Endothelial cell of umbilical vein (primary cell): Measurements from ENCODE around the gene HLA-DPB1. TPM values are rescaled to one million over a fixed set of nuclear protein-coding genes. Genes with fewer than 3 reads are reported as not detected.

ENCODE experiments used
- BruUV-seq: library from RNA; stranded (reverse); fragments of 400-500 nt; replicated peaks from 2 replicates; lab custom pipeline; 2021; lab: Mats Ljungman, UMichigan
- CTCF ChIA-PET: fragments of 300-600, 350-600 bp; sonication (Branson Sonifier 250); formaldehyde crosslinking; loops from one replicate; lab custom pipeline; 2021; ENCODE audit warnings: antibody characterized with exemption, inconsistent platforms; lab: Charles Lee
- POLR2A ChIA-PET: fragments of 300-600, 350-600 bp; sonication (Branson Sonifier 250); formaldehyde crosslinking; loops from one replicate; lab custom pipeline; 2021; ENCODE audit warnings: antibody characterized with exemption, inconsistent platforms; lab: Charles Lee
- DNase-seq: peaks from one replicate; pipeline ENCODE4 v3.0.0-alpha.2; 2011; ENCODE audit warnings: low read depth, low spot score
- FAIRE-seq: peaks from 2 replicates; lab custom pipeline; 2011; peaks lifted over from hg19 to GRCh38; lab: Jason Lieb, UNC
- H2AFZ ChIP-seq: 2 replicates; pipeline ENCODE4 v1.6.0; 2012; ENCODE audit warnings: low read depth, low read length, control low read depth, inconsistent platforms
- H3K27ac ChIP-seq: 2 replicates; pipeline ENCODE4 v1.5.1; 2011; ENCODE audit warnings: low read depth, mild to moderate bottlenecking, control low read depth, low read length, moderate library complexity; ENCODE audit not compliant: insufficient read depth
- H3K27me3 ChIP-seq, 2 experiments: 2 replicates each; pipeline versions ENCODE4 v1.6.0 to v1.6.1; 2011; ENCODE audit warnings: low read length in 2 of 2, mixed read lengths in 1 of 2; ENCODE audit not compliant: control insufficient read depth in 2 of 2, insufficient read depth in 2 of 2
- H3K36me3 ChIP-seq, 2 experiments: 2 replicates in 1 of 2; 3 replicates in 1 of 2; pipeline ENCODE4 v1.5.1; 2011; ENCODE audit warnings: low read length in 2 of 2, mild to moderate bottlenecking in 1 of 2, moderate library complexity in 1 of 2; ENCODE audit not compliant: control insufficient read depth in 2 of 2, insufficient read depth in 2 of 2; ENCODE audit errors: extremely low read depth in 1 of 2
- H3K4me1 ChIP-seq: 3 replicates; pipeline ENCODE4 v1.5.1; 2011; ENCODE audit warnings: mild to moderate bottlenecking, low read length; ENCODE audit not compliant: control insufficient read depth, insufficient read depth; ENCODE audit errors: extremely low read depth
- H3K4me2 ChIP-seq: 2 replicates; pipeline ENCODE4 v1.6.1; 2011; ENCODE audit warnings: low read length, control low read depth, mixed read lengths; ENCODE audit not compliant: insufficient read depth
- H3K4me3 ChIP-seq, 3 experiments: fragments of 200-600 bp in 1 of 3; sonication (generic), shearing (Covaris generic) in 1 of 3; replicated peaks in 1 of 3; 2 replicates each; pipeline ENCODE4 v1.5.1; 2011 to 2016; ENCODE audit warnings: control low read depth in 3 of 3, low read length in 3 of 3, mild to moderate bottlenecking in 2 of 3, inconsistent platforms in 1 of 3, low read depth in 1 of 3, moderate library complexity in 1 of 3; ENCODE audit not compliant: insufficient read depth in 1 of 3
- H3K79me2 ChIP-seq: 2 replicates; pipeline ENCODE4 v1.6.0; 2012; ENCODE audit warnings: low read length, inconsistent platforms; ENCODE audit not compliant: control insufficient read depth, insufficient read depth
- H3K9ac ChIP-seq: replicated peaks from 2 replicates; pipeline ENCODE3; 2011; ENCODE audit warnings: low read length, control low read depth; ENCODE audit not compliant: insufficient read depth; ENCODE audit errors: extremely low read depth
- H3K9me1 ChIP-seq: replicated peaks from 3 replicates; pipeline ENCODE4 v1.6.0; 2011; ENCODE audit warnings: mild to moderate bottlenecking, low read length; ENCODE audit not compliant: control insufficient read depth, insufficient read depth; ENCODE audit errors: extremely low read depth
- H3K9me3 ChIP-seq: replicated peaks from 2 replicates; pipeline ENCODE4 v1.5.1; 2012; ENCODE audit warnings: low read length, inconsistent platforms; ENCODE audit not compliant: control insufficient read depth, insufficient read depth
- H4K20me1 ChIP-seq: replicated peaks from 2 replicates; pipeline ENCODE3; 2011; ENCODE audit warnings: mild to moderate bottlenecking, low read length; ENCODE audit not compliant: control insufficient read depth, insufficient read depth; ENCODE audit errors: extremely low read depth
- CTCF ChIP-seq, 2 donors: IDR thresholded peaks; 1 replicate in 1 of 2; 2 replicates in 1 of 2; pipeline ENCODE4 v1.5.1; 2011; ENCODE audit warnings: low read length in 2 of 2, mild to moderate bottlenecking in 2 of 2, moderate library complexity in 2 of 2, control low read depth in 1 of 2, inconsistent platforms in 1 of 2, low read depth in 1 of 2; ENCODE audit not compliant: insufficient read depth in 1 of 2; ENCODE audit errors: extremely low read depth in 1 of 2
- EZH2 ChIP-seq: IDR thresholded peaks from 2 replicates; pipeline ENCODE4 v1.6.1; 2012; ENCODE audit warnings: borderline replicate concordance, low read depth, mild to moderate bottlenecking, moderate library complexity, low read length, inconsistent platforms; ENCODE audit not compliant: severe bottlenecking
- FOS ChIP-seq: IDR thresholded peaks from 2 replicates; pipeline ENCODE4 v1.6.1; 2011; ENCODE audit warnings: mild to moderate bottlenecking, low read length, moderate library complexity, borderline replicate concordance; ENCODE audit not compliant: insufficient read depth
- GATA2 ChIP-seq: IDR thresholded peaks from 2 replicates; pipeline ENCODE4 v1.7.0; 2011; ENCODE audit warnings: low read depth, mild to moderate bottlenecking, moderate library complexity, mixed read lengths, low read length; ENCODE audit not compliant: insufficient read length, insufficient read depth
- JUN ChIP-seq: IDR thresholded peaks from 2 replicates; pipeline ENCODE4 v1.6.1; 2011; ENCODE audit warnings: borderline replicate concordance, low read depth; ENCODE audit not compliant: insufficient read length, insufficient read depth
- MAX ChIP-seq: IDR thresholded peaks from 2 replicates; pipeline ENCODE4 v1.6.1; 2011; ENCODE audit not compliant: insufficient read depth, insufficient read length
- MYC ChIP-seq: IDR thresholded peaks from one replicate; pipeline ENCODE4 v1.6.1; 2011; ENCODE audit warnings: mild to moderate bottlenecking, low read depth, low read length
- POLR2A ChIP-seq: IDR thresholded peaks from 2 replicates; pipeline ENCODE4 v1.6.1; 2012; ENCODE audit warnings: low read depth, mild to moderate bottlenecking, control low read depth, low read length
- POLR2AphosphoS5 ChIP-seq: IDR thresholded peaks from 2 replicates; pipeline ENCODE4 v1.6.1; 2012; ENCODE audit warnings: low read depth, mild to moderate bottlenecking, control low read depth, low read length, moderate library complexity; ENCODE audit not compliant: insufficient read depth
- dilution Hi-C: fragments of 300-500 bp; cut with MboI; formaldehyde crosslinking; loops from one replicate; pipeline ENCODE4 v1.15.0; 2019; ENCODE audit warnings: low sequenced_read_pairs; ENCODE audit not compliant: extremely low pct_ligation_motif_present
- intact Hi-C: fragments of 100-400 bp; cut with micrococcal nuclease; formaldehyde crosslinking; loops from one replicate; pipeline ENCODE4 v1.10.0; 2022
- polyA plus RNA-seq, 4 experiments: library from polyadenylated mRNA; depleted of rRNA in 3 of 4; stranded (reverse) in 3 of 4; unstranded in 1 of 4; fragments of >200 nt; gene quantifications; 2 replicates each; pipeline versions ENCODE4 v1.2.1 to v1.2.3, GENCODE V29; 2011 to 2012; ENCODE audit warnings: missing spikeins in 1 of 4
- total RNA-seq: library from RNA; stranded (reverse); gene quantifications from 2 replicates; pipeline ENCODE4 v1.2.3, GENCODE V29; 2021

The HLA-DPB1 gene
- total and polyA plus RNA-seq, 2 donors (not counting 3 experiments of a cell fraction or from before 2014, with no cell fraction given), result 2.3 to 38.0 TPM

- intact Hi-C loops (no loop called here), dilution Hi-C loops (no loop called here)
- Histone ChIP-seq H4K20me1 (no peaks in the 10 kb centered on the region), H3K4me1 (no peaks in the 10 kb centered on the region), H2AFZ (no peak overlapping the region), H3K27me3 (peaks cover 13 to 21% of the 10 kb centered on the region in 2 experiments), H3K36me3 (no peaks in the 10 kb centered on the region), H3K27ac (no peak overlapping the region), H3K9me3 (no peaks in the 10 kb centered on the region), H3K9ac (no peak overlapping the region), H3K4me2 (no peak overlapping the region), H3K79me2 (no peaks in the 10 kb centered on the region), H3K4me3 (no peak overlapping the region), H3K9me1 (no peaks in the 10 kb centered on the region)
- no TSS peak for BruUV-seq
- POLR2A ChIA-PET, result no interaction called here
- CTCF ChIA-PET, result no interaction called here
- FAIRE-seq (no peak), DNase-seq (no peak)
- TF ChIP-seq POLR2A (no peak), JUN (no peak), EZH2 (no peak), MAX (no peak), GATA2 (no peak), MYC (no peak), FOS (no peak), POLR2AphosphoS5 (no peak), CTCF (IDR thresholded peaks at IDR 0.05; ENCODE audit: extremely low read depth in 1 of 2, insufficient read depth in 1 of 2, low read depth in 1 of 2, low read length in 2 of 2) (no peak)
Observed at GRCh38 chr6:33040157-33040556, 35.6 kb upstream of the HLA-DPB1 start.
